Measurements from ENCODE around the gene WWP2.

DNA sequence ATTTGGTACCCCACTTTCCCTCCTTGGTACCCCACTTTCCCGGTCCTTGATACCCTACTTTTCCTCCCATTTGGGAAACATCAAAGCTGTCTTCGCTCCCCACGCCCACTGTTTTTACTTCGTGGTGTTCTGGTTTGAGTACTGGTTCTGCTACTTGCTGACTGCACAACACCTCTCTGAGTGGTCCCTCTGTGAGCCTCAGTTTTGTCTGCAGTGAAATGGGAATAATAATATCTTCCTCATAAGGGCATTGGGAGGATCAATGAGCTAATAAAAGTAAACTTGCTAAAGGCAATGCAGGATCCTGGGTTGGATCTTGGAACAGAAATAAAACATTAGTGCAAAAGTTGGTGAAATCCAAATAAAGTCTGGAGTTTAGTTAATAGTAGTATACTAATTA is 119.0 kb downstream of the WWP2 start:
- TF ChIP-seq EZH2 (IDR thresholded peaks at IDR 0.05) (no peak), POLR2AphosphoS5 (IDR thresholded peaks at IDR 0.05; ENCODE audit: borderline replicate concordance, low read depth, low read length) (no peak)

All from SK-N-MC (cell line).